H1 (cell line): ENCODE measurements around the gene MACROD2.

Source experiments
- CEBPB ChIP-seq: IDR thresholded peaks from 2 replicates; pipeline ENCODE4 v1.6.1; 2012; ENCODE audit warnings: low read depth, low read length
- CTCF ChIP-seq, 3 experiments: IDR thresholded peaks; 1 replicate in 2 of 3; 2 replicates in 1 of 3; pipeline versions ENCODE4 v1.5.1 to v1.6.1; 2011; ENCODE audit warnings: low read length in 3 of 3, mild to moderate bottlenecking in 3 of 3, inconsistent platforms in 2 of 3, low read depth in 1 of 3, moderate library complexity in 1 of 3; ENCODE audit not compliant: insufficient read depth in 1 of 3; ENCODE audit errors: control extremely low read depth in 1 of 3
- EP300 ChIP-seq, 2 experiments: IDR thresholded peaks; 1 replicate in 1 of 2; 2 replicates in 1 of 2; pipeline ENCODE4 v1.6.1; 2011 to 2012; ENCODE audit warnings: low read depth in 2 of 2, low read length in 2 of 2, mild to moderate bottlenecking in 2 of 2, borderline replicate concordance in 1 of 2, inconsistent platforms in 1 of 2, moderate library complexity in 1 of 2
- EZH2 ChIP-seq: fragments of 200-600 bp; sonication (generic); IDR thresholded peaks from 2 replicates; pipeline ENCODE4 v1.7.1; 2012; ENCODE audit warnings: low read depth, mild to moderate bottlenecking, moderate library complexity, low read length, inconsistent platforms; ENCODE audit not compliant: severe bottlenecking
- JUN ChIP-seq: IDR thresholded peaks from 2 replicates; pipeline ENCODE4 v1.6.1; 2011; ENCODE audit warnings: low read depth, mild to moderate bottlenecking, improper control_type of control experiment, low read length
- MAX ChIP-seq: IDR thresholded peaks from 2 replicates; pipeline ENCODE4 v1.6.1; 2012; ENCODE audit warnings: inconsistent platforms
- POLR2AphosphoS5 ChIP-seq: IDR thresholded peaks from 2 replicates; pipeline ENCODE4 v1.6.1; 2011; ENCODE audit warnings: low read depth, low read length
- SP1 ChIP-seq: IDR thresholded peaks from 2 replicates; pipeline ENCODE4 v1.6.1; 2011; ENCODE audit warnings: low read depth, low read length
- USF2 ChIP-seq: IDR thresholded peaks from 2 replicates; pipeline ENCODE4 v1.6.1; 2011; ENCODE audit warnings: low read length, improper control_type of control experiment

- TF ChIP-seq POLR2AphosphoS5: no peak
- no peak for TF ChIP-seq CTCF (IDR thresholded peaks at IDR 0.05; ENCODE audit: control extremely low read depth in 1 of 3, insufficient read depth in 1 of 3, low read depth in 1 of 3, low read length in 3 of 3)
- TF ChIP-seq SP1: no peak
- TF ChIP-seq JUN: no peak
- no peak for TF ChIP-seq MAX
- TF ChIP-seq EZH2: no peak
- no peak for TF ChIP-seq USF2
- no peak for TF ChIP-seq EP300 (IDR thresholded peaks at IDR 0.05; ENCODE audit: borderline replicate concordance in 1 of 2, low read depth in 2 of 2, low read length in 2 of 2)
- TF ChIP-seq CEBPB: no peak
Observed at GRCh38 chr20:15882553-15882952, 1887.2 kb downstream of the MACROD2 start.
